ENCODE results near the gene SHQ1.
"Not testable (repeated sequence)": the region's sequence is repeated elsewhere in the genome, so short reads cannot be mapped to it uniquely, and the experiment has no call there.

Gene SHQ1

DNA sequence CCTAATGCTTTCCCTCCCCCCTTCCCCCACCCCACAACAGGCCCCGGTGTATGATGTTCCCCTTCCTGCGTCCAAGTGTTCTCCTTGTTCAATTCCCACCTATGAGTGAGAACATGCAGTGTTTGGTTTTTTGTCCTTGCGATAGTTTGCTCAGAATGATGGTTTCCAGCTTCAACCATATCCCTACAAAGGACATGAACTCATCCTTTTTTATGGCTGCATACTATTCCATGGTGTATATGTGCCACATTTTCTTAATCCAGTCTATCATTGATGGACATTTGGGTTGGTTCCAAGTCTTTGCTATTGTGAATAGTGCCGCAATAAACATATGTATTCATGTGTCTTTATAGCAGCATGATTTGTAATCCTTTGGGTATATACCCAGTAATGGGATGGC is 137.8 kb downstream of the SHQ1 start:
- not testable (repeated sequence) for DNase-seq

DNA sequence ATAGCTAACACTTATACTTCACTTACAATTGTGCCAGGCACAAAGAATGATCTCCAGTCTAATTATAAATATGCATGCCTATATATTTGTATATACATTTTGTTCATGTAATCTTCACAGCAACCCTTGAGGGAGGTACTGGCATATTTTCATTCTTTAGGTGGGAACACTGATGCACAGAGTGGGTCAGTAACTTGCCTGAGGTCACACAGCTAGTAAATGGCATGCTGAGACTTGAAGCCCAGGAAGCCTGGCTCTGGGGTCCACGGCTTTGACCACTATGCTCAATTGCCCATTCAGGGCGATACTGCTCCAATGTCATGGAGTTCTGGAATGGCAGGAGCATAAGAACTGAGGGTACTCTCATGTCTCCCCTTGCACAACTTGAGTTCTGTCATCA is 139.8 kb downstream of the SHQ1 start:
- no peak for DNase-seq

DNA sequence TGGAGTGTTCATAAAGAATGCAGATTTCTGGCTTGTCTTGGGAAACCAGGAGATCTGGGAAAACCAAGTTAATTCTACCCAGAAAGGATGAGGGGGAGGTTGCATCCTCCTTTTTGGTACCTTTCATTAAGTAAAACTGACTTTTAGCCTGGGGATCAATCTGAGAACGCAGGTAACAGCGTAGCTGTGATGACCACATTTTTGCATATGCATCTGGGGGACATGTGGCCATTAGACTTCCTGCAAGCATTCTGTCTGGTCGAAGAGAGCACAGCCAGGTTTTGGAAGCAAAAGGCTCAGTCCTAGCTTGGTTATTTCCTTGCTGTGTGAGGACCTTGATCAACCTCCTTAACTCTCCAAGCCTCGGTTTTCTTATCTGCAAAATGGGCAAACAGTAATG is 145.2 kb downstream of the SHQ1 start:
- DNase-seq: no peak

DNA sequence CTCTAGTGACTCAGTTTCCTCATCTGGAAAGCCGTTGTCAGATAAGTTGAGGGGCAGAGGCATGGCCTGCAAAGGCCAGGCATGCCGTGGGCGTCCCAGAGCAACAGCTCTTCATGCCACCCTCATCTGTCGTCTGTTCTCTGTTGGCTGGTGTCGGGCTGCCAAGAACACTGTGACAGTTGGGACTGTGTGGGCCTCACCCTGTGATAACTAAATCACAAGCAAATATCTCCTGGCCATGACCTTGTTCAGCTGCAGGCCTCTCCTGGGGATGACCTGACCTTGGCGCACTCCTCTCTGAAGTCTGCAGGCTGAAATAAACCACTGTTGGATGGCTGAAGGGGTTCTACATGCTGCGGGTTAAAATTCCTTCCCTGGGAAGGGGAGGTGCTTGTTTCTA is 145.9 kb downstream of the SHQ1 start:
- DNase-seq: no peak

DNA sequence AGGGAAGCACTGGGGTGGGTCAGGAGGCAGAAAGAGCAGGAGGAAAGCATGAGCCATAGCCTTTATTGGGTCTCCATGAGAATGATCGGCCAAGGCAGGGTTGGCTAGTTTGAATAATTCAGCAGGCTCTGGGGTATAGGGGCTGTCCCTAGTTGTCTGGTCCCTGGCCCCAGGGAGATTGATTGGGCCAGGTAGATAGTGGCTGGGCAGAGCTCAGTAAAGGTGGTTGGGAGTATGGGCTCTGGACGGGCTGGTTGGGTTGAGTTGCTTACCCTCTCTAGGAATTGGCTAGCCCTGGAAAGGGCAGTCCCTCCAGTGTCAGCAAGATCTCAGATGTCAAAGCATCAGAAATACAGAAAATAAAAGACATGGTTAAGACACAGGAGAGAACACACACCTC is 148.1 kb downstream of the SHQ1 start:
- no peak for DNase-seq

- no peak for DNase-seq
Observed at GRCh38 chr3:72699631-72700030, 148.6 kb downstream of the SHQ1 start.

Measured in CD4-positive, alpha-beta T cell treated with Interleukin-6 for 4 hours (primary cell).